ENCODE data around the gene KANSL2.

DNA sequence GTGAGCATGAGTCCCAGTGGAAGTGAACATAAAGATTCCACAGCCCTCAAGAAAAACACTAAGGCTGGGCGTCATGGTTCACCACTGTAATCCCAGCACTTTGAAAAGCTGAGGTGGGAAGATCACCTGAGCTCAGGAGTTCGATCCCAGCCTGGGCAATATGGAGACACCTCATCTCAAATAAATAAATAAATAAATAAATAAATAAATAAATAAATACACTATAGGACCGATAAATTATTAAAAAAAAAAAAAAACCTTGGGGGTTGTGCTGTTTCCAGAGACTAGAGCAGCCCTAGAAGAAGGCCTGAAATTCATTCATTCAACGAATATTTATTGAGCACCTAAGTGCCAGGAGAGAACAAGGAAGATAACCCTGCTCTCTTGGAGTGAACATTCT is 1.5 kb upstream of the KANSL2 start:
- TF ChIP-seq, protein P1, sequence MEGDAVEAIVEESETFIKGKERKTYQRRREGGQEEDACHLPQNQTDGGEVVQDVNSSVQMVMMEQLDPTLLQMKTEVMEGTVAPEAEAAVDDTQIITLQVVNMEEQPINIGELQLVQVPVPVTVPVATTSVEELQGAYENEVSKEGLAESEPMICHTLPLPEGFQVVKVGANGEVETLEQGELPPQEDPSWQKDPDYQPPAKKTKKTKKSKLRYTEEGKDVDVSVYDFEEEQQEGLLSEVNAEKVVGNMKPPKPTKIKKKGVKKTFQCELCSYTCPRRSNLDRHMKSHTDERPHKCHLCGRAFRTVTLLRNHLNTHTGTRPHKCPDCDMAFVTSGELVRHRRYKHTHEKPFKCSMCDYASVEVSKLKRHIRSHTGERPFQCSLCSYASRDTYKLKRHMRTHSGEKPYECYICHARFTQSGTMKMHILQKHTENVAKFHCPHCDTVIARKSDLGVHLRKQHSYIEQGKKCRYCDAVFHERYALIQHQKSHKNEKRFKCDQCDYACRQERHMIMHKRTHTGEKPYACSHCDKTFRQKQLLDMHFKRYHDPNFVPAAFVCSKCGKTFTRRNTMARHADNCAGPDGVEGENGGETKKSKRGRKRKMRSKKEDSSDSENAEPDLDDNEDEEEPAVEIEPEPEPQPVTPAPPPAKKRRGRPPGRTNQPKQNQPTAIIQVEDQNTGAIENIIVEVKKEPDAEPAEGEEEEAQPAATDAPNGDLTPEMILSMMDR (IDR thresholded peaks at IDR 0.05) = no peak
- TF ChIP-seq EZH2 (IDR thresholded peaks at IDR 0.05; ENCODE audit: borderline replicate concordance, insufficient read depth, low read depth, low read length, poor library complexity, severe bottlenecking) = no peak
